ENCODE measurements around the gene PPP1R13B. TPM values are rescaled to one million over a fixed set of nuclear protein-coding genes. Genes with fewer than 3 reads are reported as not detected.

PPP1R13B gene
- total RNA-seq, 1 donor from 2014 or later = 2.5 TPM

DNA sequence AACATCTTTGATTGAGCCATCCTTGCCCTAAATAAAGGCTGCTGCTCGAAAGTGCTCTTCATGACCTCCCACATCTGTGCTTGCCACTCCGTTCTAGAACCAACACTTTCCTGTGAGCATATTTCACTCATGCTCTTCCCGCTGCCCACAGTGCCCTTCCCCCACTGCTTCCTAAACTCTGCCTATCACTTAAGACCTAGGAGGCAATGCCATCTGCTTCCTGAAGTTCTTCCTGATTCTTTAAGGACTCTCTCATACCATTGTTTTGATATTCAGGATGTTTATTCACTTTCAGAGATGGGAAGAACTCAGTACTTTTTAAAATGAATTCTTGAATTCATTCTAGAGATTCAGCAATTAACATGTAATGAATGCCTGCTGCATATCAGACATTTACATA lies 81.8 kb downstream of the PPP1R13B start:
- Mint-ChIP-seq H3K27ac (no peak overlapping the region), H3K36me3 (peaks cover 3% of the 10 kb centered on the region), H3K4me1 (peaks cover 26% of the 10 kb centered on the region), H3K27me3 (ENCODE audit: insufficient read depth, low read depth) (peaks cover under 1% of the 10 kb centered on the region), H3K9me3 (peaks cover 4% of the 10 kb centered on the region), H3K4me3 (no peak overlapping the region)
- H3K4me2 ChIP-seq = no peak overlapping the region
- H4K20me1 ChIP-seq (ENCODE audit: low read depth) = no peaks in the 10 kb centered on the region
- no peaks in the 10 kb centered on the region for H3F3A ChIP-seq (ENCODE audit: low read depth)
- H3K9ac ChIP-seq = no peak overlapping the region
- H3K4me3 ChIP-seq = no peak overlapping the region
- DNase-seq (ENCODE audit: low spot score) = no peak
- no peaks in the 10 kb centered on the region for H3K27me3 ChIP-seq
- no peaks in the 10 kb centered on the region for H3K79me2 ChIP-seq (ENCODE audit: low read depth)
- H3K36me3 ChIP-seq = no peaks in the 10 kb centered on the region
- TF ChIP-seq, protein P1, sequence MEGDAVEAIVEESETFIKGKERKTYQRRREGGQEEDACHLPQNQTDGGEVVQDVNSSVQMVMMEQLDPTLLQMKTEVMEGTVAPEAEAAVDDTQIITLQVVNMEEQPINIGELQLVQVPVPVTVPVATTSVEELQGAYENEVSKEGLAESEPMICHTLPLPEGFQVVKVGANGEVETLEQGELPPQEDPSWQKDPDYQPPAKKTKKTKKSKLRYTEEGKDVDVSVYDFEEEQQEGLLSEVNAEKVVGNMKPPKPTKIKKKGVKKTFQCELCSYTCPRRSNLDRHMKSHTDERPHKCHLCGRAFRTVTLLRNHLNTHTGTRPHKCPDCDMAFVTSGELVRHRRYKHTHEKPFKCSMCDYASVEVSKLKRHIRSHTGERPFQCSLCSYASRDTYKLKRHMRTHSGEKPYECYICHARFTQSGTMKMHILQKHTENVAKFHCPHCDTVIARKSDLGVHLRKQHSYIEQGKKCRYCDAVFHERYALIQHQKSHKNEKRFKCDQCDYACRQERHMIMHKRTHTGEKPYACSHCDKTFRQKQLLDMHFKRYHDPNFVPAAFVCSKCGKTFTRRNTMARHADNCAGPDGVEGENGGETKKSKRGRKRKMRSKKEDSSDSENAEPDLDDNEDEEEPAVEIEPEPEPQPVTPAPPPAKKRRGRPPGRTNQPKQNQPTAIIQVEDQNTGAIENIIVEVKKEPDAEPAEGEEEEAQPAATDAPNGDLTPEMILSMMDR (IDR thresholded peaks at IDR 0.05) = no peak
- TF ChIP-seq EZH2phosphoT487 (IDR thresholded peaks at IDR 0.05) (no peak), EZH2 (IDR thresholded peaks at IDR 0.05) (no peak)
- H3K9me3 ChIP-seq (ENCODE audit: low read depth) = no peaks in the 10 kb centered on the region
- peaks cover 5% of the 10 kb centered on the region for H3K4me1 ChIP-seq
- H2AFZ ChIP-seq (replicated peaks) = no peak overlapping the region
- H3K27ac ChIP-seq = no peak overlapping the region

DNA sequence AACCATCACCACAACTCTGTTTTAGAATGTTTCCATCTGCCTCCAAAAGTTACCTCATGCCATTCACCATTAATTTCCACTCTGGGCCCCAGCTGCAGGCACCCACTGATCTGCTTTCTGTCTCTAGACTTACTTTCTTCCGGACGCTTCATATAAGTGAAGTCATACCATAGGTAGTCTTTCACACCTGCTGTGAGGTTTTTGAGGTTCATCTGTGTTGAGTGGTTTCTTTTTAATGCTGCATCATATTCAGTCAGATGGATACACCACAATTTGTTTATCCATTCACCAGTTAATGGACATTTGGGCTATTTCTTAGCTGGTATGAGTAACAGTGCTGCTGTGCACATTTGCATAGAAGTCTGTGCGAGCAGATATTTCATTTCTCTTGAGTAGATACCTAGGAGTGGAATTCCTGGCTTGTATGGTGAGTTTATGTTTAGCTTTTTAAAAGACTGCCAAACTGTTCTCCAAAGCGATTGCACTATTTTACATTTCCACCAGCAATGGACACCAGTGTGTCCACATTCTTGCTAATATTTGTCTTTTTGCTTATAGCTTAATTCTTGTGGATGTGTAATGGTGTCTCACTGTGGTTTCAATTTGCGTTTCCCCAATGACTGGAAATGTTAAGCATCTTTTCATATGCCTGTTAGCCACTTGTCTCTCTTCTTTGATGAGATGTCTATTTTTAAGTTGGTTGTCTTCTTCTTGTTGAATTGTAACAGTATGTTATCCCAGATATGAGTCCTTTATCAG lies 83.5 kb downstream of the PPP1R13B start:
- Histone ChIP-seq H3K9ac (no peak overlapping the region), H3K4me2 (no peak overlapping the region), H3K27ac (no peak overlapping the region), H3K4me3 (no peak overlapping the region), H3F3A (ENCODE audit: low read depth) (no peaks in the 10 kb centered on the region), H3K79me2 (ENCODE audit: low read depth) (no peaks in the 10 kb centered on the region), H2AFZ (replicated peaks) (no peak overlapping the region), H3K4me1 (peaks cover 5% of the 10 kb centered on the region), H3K9me3 (ENCODE audit: low read depth) (no peaks in the 10 kb centered on the region), H3K36me3 (no peaks in the 10 kb centered on the region), H3K27me3 (no peaks in the 10 kb centered on the region), H4K20me1 (ENCODE audit: low read depth) (no peaks in the 10 kb centered on the region)
- H3K9me3 Mint-ChIP-seq = peaks cover 4% of the 10 kb centered on the region
- DNase-seq (ENCODE audit: low spot score) = no peak
- H3K4me1 Mint-ChIP-seq = peaks cover 26% of the 10 kb centered on the region
- no peak for TF ChIP-seq EZH2 (IDR thresholded peaks at IDR 0.05)
- TF ChIP-seq, protein P1 (IDR thresholded peaks at IDR 0.05) = no peak
- TF ChIP-seq EZH2phosphoT487 (IDR thresholded peaks at IDR 0.05) = no peak
- no peaks in the 10 kb centered on the region for H3K27me3 Mint-ChIP-seq (ENCODE audit: insufficient read depth, low read depth)
- H3K27ac Mint-ChIP-seq = no peak overlapping the region
- no peak overlapping the region for H3K4me3 Mint-ChIP-seq
- H3K36me3 Mint-ChIP-seq = peaks cover 3% of the 10 kb centered on the region

DNA sequence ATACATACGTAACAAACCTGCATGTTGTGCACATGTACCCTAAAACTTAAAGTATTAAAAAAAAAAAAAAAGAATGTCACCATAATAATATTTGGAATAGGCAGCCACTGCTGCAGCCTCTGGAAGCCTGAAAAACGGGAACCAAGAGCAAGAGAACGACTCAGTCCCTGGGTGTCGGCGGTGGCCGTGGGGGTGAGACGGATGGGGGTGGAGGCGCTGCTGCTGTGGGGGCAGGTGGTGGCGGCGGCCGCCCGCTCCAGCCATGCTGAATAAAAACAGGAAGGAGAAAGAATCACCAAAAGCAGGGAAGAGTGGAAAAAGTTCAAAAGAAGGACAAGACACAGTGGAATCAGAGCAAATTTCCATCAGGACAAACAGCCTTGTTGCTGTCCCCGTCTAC lies 84.8 kb downstream of the PPP1R13B start:
- Histone ChIP-seq H3K9ac (no peak overlapping the region), H3K4me1 (peaks cover 5% of the 10 kb centered on the region), H3K36me3 (no peaks in the 10 kb centered on the region), H3K27me3 (no peaks in the 10 kb centered on the region), H3K9me3 (ENCODE audit: low read depth) (no peaks in the 10 kb centered on the region), H4K20me1 (ENCODE audit: low read depth) (no peaks in the 10 kb centered on the region), H3K4me3 (no peak overlapping the region), H3K4me2 (no peak overlapping the region), H3F3A (ENCODE audit: low read depth) (no peaks in the 10 kb centered on the region), H2AFZ (replicated peaks) (no peak overlapping the region), H3K27ac (no peak overlapping the region), H3K79me2 (ENCODE audit: low read depth) (no peaks in the 10 kb centered on the region)
- TF ChIP-seq EZH2phosphoT487 (IDR thresholded peaks at IDR 0.05) (no peak), EZH2 (IDR thresholded peaks at IDR 0.05) (no peak)
- TF ChIP-seq, protein P1 (IDR thresholded peaks at IDR 0.05) = no peak
- Mint-ChIP-seq H3K4me1 (peaks cover 25% of the 10 kb centered on the region), H3K9me3 (peaks cover 4% of the 10 kb centered on the region), H3K36me3 (peaks cover 3% of the 10 kb centered on the region), H3K27ac (no peak overlapping the region), H3K27me3 (ENCODE audit: insufficient read depth, low read depth) (no peaks in the 10 kb centered on the region), H3K4me3 (peak overlapping the region; percentile 50)
- DNase-seq (ENCODE audit: low spot score) = no peak
